HG03196 (cell line): ENCODE data around the gene CLVS2.

Source experiments
- ATAC-seq: cut with Tn5 transposase; IDR thresholded peaks from one replicate; pipeline ENCODE4 v1.9.1; 2021; ENCODE audit not compliant: unreplicated experiment

Gene CLVS2

GRCh38 chr6:122995921-122996793 lies at the start of gene CLVS2:
CLVS2 (plus strand) TSS chr6:122996235; CDS start chr6:122997778, 1,543 bp downstream.
- no peak for ATAC-seq

GRCh38 chr6:122947355-122947754 lies 48.7 kb upstream of the CLVS2 start:
- no peak for ATAC-seq

GRCh38 chr6:122953766-122954165 lies 42.3 kb upstream of the CLVS2 start:
- no peak for ATAC-seq

- no peak for ATAC-seq
Observed at GRCh38 chr6:122956376-122956775, 39.7 kb upstream of the CLVS2 start.

GRCh38 chr6:122962000-122962624 lies 33.9 kb upstream of the CLVS2 start:
- no peak for ATAC-seq

- ATAC-seq, result no peak
Observed at GRCh38 chr6:122969999-122970533, 26.0 kb upstream of the CLVS2 start.

GRCh38 chr6:122977180-122977579 lies 18.9 kb upstream of the CLVS2 start:
- no peak for ATAC-seq

- no peak for ATAC-seq
Observed at GRCh38 chr6:122984393-122984792, 11.6 kb upstream of the CLVS2 start.

GRCh38 chr6:122994256-122994655 lies 1.8 kb upstream of the CLVS2 start:
- ATAC-seq, result no peak

- no peak for ATAC-seq
Observed at GRCh38 chr6:122996794-122997505, 915 bp downstream of the CLVS2 start.

- no peak for ATAC-seq
Observed at GRCh38 chr6:122997541-122998150, 1.6 kb downstream of the CLVS2 start.

GRCh38 chr6:122998403-122998975 lies 2.5 kb downstream of the CLVS2 start:
- ATAC-seq, result no peak

GRCh38 chr6:123000244-123000770 lies 4.3 kb downstream of the CLVS2 start:
- no peak for ATAC-seq

GRCh38 chr6:123001540-123001939 lies 5.5 kb downstream of the CLVS2 start:
- ATAC-seq, result no peak

- no peak for ATAC-seq
Observed at GRCh38 chr6:123007885-123008284, 11.8 kb downstream of the CLVS2 start.

GRCh38 chr6:123009059-123009458 lies 13.0 kb downstream of the CLVS2 start:
- ATAC-seq, result no peak

- ATAC-seq, result no peak
Observed at GRCh38 chr6:123014835-123015234, 18.8 kb downstream of the CLVS2 start.

- ATAC-seq, result no peak
Observed at GRCh38 chr6:123016431-123017103, 20.5 kb downstream of the CLVS2 start.

GRCh38 chr6:123017104-123017682 lies 21.2 kb downstream of the CLVS2 start:
- ATAC-seq, result no peak

- no peak for ATAC-seq
Observed at GRCh38 chr6:123022975-123023374, 26.9 kb downstream of the CLVS2 start.
